Osteoblast (primary cell): ENCODE results near the gene GUCA2B. TPM values are rescaled to one million over a fixed set of nuclear protein-coding genes. Genes with fewer than 3 reads are reported as not detected.

ENCODE experiments used
- DNase-seq: peaks from one replicate; pipeline ENCODE4 v3.0.0; 2011; ENCODE audit warnings: low spot score, mixed read lengths; ENCODE audit not compliant: insufficient read length; ENCODE audit errors: missing footprints
- H2AFZ ChIP-seq: 2 replicates; pipeline ENCODE4 v1.6.0; 2011; ENCODE audit warnings: mild to moderate bottlenecking, low read length
- H3K27ac ChIP-seq: 2 replicates; pipeline ENCODE4 v1.5.1; 2011; ENCODE audit warnings: mild to moderate bottlenecking, low read depth, low read length, moderate library complexity
- H3K27me3 ChIP-seq: 2 replicates; pipeline ENCODE4 v1.6.0; 2012; ENCODE audit warnings: mild to moderate bottlenecking, control low read depth, inconsistent platforms, low read length, moderate library complexity; ENCODE audit not compliant: insufficient read depth
- H3K36me3 ChIP-seq: 2 replicates; pipeline ENCODE4 v1.5.1; 2011; ENCODE audit warnings: mild to moderate bottlenecking, low read length, control low read depth, moderate library complexity; ENCODE audit not compliant: insufficient read depth
- H3K4me1 ChIP-seq: 2 replicates; pipeline ENCODE4 v1.5.1; 2011; ENCODE audit warnings: mild to moderate bottlenecking, low read length, control low read depth, moderate library complexity; ENCODE audit not compliant: insufficient read depth
- H3K4me2 ChIP-seq: 2 replicates; pipeline ENCODE4 v1.6.0; 2011; ENCODE audit warnings: mild to moderate bottlenecking, low read length; ENCODE audit not compliant: insufficient read depth
- H3K4me3 ChIP-seq: fragments of 200-600 bp; sonication (generic); 3 replicates; pipeline ENCODE4 v1.5.1; 2012; ENCODE audit warnings: mild to moderate bottlenecking, low read length, inconsistent platforms; ENCODE audit not compliant: insufficient read depth
- H3K79me2 ChIP-seq: 2 replicates; pipeline ENCODE4 v1.6.0; 2012; ENCODE audit warnings: mild to moderate bottlenecking, low read length, control low read depth, inconsistent platforms; ENCODE audit not compliant: insufficient read depth
- H3K9me3 ChIP-seq: 2 replicates; pipeline ENCODE4 v1.5.1; 2011; ENCODE audit warnings: low read depth, low read length, control low read depth
- H4K20me1 ChIP-seq: 2 replicates; pipeline ENCODE4 v1.6.0; 2012; ENCODE audit warnings: mild to moderate bottlenecking, low read length, control low read depth; ENCODE audit not compliant: insufficient read depth
- total RNA-seq: library from RNA; depleted of rRNA; stranded (reverse); fragments of >200 nt; gene quantifications from 2 replicates; pipeline ENCODE4 v1.2.3, GENCODE V29; 2012
- TF ChIP-seq, protein P1 (sequence below): IDR thresholded peaks from 2 replicates; pipeline ENCODE4 v1.5.1; 2011; ENCODE audit warnings: mild to moderate bottlenecking, low read depth, low read length, moderate library complexity; ENCODE audit errors: extremely low read depth

Gene GUCA2B
- total RNA-seq, 1 donor, result not detected

DNA sequence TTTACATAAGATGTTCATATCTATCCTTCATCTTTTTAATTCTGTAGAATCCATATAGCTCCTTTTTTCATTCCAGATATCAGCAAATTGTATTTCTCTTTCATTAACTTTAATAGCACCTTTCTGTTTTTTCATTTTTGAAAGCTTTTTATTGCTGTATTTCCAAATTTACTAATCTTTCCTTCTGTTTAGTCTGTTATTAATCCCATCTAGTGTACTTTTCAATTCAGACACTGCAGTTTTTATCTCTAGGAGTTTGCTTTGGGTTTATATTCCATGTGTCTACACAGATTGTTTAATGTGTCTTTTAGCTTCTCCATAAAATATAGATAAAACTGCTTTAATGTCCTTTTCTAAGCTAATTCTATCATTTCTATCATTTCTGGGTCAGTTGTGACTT lies 48.8 kb downstream of the GUCA2B start:
- peaks cover 13% of the 10 kb centered on the region for H3K79me2 ChIP-seq
- H3K27ac ChIP-seq, result no peak overlapping the region
- peak; percentile 38 for DNase-seq
- TF ChIP-seq, protein P1, sequence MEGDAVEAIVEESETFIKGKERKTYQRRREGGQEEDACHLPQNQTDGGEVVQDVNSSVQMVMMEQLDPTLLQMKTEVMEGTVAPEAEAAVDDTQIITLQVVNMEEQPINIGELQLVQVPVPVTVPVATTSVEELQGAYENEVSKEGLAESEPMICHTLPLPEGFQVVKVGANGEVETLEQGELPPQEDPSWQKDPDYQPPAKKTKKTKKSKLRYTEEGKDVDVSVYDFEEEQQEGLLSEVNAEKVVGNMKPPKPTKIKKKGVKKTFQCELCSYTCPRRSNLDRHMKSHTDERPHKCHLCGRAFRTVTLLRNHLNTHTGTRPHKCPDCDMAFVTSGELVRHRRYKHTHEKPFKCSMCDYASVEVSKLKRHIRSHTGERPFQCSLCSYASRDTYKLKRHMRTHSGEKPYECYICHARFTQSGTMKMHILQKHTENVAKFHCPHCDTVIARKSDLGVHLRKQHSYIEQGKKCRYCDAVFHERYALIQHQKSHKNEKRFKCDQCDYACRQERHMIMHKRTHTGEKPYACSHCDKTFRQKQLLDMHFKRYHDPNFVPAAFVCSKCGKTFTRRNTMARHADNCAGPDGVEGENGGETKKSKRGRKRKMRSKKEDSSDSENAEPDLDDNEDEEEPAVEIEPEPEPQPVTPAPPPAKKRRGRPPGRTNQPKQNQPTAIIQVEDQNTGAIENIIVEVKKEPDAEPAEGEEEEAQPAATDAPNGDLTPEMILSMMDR, result no peak
- H3K27me3 ChIP-seq, result no peaks in the 10 kb centered on the region
- peaks cover 4% of the 10 kb centered on the region for H3K36me3 ChIP-seq
- no peak overlapping the region for H3K4me2 ChIP-seq
- H2AFZ ChIP-seq, result no peak overlapping the region
- H3K9me3 ChIP-seq, result no peaks in the 10 kb centered on the region
- H4K20me1 ChIP-seq, result no peaks in the 10 kb centered on the region
- no peaks in the 10 kb centered on the region for H3K4me1 ChIP-seq
- H3K4me3 ChIP-seq, result no peak overlapping the region

Other genes starting within 250 kb of the GUCA2B start
- 1.8 TPM in 2 replicates for gene HIVEP3, start 234.5 kb upstream of the GUCA2B start, total RNA-seq
- not detected in 2 replicates for gene GUCA2A, start 11.3 kb downstream of the GUCA2B start, total RNA-seq
- gene FOXJ3, start 181.8 kb downstream of the GUCA2B start, total RNA-seq, result 37.3 and 41.8 TPM in 2 replicates
- not detected in 2 replicates for gene RIMKLA, start 227.4 kb downstream of the GUCA2B start, total RNA-seq